HG03103 (cell line): Measurements from ENCODE around the gene RPAP3.
A peak's percentile ranks its signal among the peaks of the same experiment; 100 is the strongest.

Experiments
- ATAC-seq: cut with Tn5 transposase; IDR thresholded peaks from one replicate; pipeline ENCODE4 v1.9.1; 2021; ENCODE audit warnings: low read depth; ENCODE audit not compliant: unreplicated experiment

RPAP3 gene

GRCh38 chr12:47722941-47723631 lies 17.3 kb upstream of the RPAP3 start:
- ATAC-seq = no peak

- no peak for ATAC-seq
Measured at GRCh38 chr12:47722136-47722834, 16.5 kb upstream of the RPAP3 start.

- no peak for ATAC-seq
Measured at GRCh38 chr12:47721431-47721973, 15.7 kb upstream of the RPAP3 start.

GRCh38 chr12:47718531-47718930 lies 12.7 kb upstream of the RPAP3 start:
- no peak for ATAC-seq

GRCh38 chr12:47717443-47718193 lies 11.8 kb upstream of the RPAP3 start:
- ATAC-seq = no peak

GRCh38 chr12:47717046-47717442 lies 11.2 kb upstream of the RPAP3 start:
- no peak for ATAC-seq

- no peak for ATAC-seq
Measured at GRCh38 chr12:47715877-47716548, 10.2 kb upstream of the RPAP3 start.

GRCh38 chr12:47715393-47715876 lies 9.6 kb upstream of the RPAP3 start:
- ATAC-seq = peak; percentile 60

GRCh38 chr12:47714826-47715386 lies 9.1 kb upstream of the RPAP3 start:
- ATAC-seq = peak; percentile 9

- no peak for ATAC-seq
Measured at GRCh38 chr12:47712171-47712570, 6.3 kb upstream of the RPAP3 start.

GRCh38 chr12:47711448-47711847 lies 5.6 kb upstream of the RPAP3 start:
- no peak for ATAC-seq

GRCh38 chr12:47710278-47710677 lies 4.4 kb upstream of the RPAP3 start:
- ATAC-seq = no peak

GRCh38 chr12:47709671-47710070 lies 3.8 kb upstream of the RPAP3 start:
- ATAC-seq = no peak

- no peak for ATAC-seq
Measured at GRCh38 chr12:47709237-47709636, 3.4 kb upstream of the RPAP3 start.

- no peak for ATAC-seq
Measured at GRCh38 chr12:47707905-47708543, 2.2 kb upstream of the RPAP3 start.

- no peak for ATAC-seq
Measured at GRCh38 chr12:47707355-47707754, 1.5 kb upstream of the RPAP3 start.

- ATAC-seq = no peak
Measured at GRCh38 chr12:47705229-47705565, 633 bp downstream of the RPAP3 start.

- no peak for ATAC-seq
Measured at GRCh38 chr12:47704719-47705118, 1.1 kb downstream of the RPAP3 start.

- ATAC-seq = no peak
Measured at GRCh38 chr12:47700263-47700662, 5.6 kb downstream of the RPAP3 start.

- ATAC-seq = no peak
Measured at GRCh38 chr12:47698631-47699030, 7.2 kb downstream of the RPAP3 start.
